ENCODE data around the gene ZC3H10.

The ZC3H10 gene

DNA sequence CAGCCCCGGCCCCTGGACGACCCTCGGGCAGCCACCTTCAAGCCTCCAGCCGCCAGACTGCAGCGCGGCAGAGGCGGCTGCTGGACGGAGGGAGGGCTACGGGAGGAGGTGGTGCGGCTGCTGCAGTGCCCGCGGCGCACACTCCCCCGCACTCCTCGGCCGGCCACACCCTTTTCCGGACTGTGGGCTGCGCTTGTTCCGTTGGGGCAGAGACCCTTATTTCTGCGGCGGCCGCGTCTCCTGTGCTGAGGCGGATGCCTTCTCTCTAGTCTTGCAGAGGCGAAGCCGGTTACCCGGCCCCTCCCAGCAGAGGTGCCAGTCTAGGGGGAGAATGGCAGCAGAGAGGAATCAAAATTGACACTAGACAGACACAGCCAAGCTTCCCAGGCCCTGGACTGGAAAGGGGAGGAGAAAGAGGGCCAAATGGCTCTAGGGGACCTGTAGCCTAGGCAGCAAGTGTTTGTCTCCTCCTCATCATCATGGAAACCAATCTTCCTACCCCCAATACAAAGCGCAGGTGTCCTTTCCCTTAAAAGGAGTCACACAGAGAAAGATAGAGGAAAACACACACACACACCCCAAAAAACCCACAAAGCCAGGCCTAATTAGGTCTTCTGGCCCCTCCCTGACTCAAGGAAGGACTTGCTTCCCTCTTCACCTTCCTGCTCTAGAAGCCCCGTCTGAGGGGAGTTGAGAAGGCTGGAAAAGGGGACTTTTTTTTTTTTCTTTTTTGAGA lies 11.3 kb downstream of the ZC3H10 start:
- Histone ChIP-seq H3K27me3 (ENCODE audit: control insufficient read depth, low read length) (no peaks in the 10 kb centered on the region), H3K4me1 (ENCODE audit: control insufficient read depth, low read length) (peaks cover 46% of the 10 kb centered on the region), H3K9me2 (replicated peaks; ENCODE audit: control insufficient read depth, low read length) (no peaks in the 10 kb centered on the region), H3K36me3 (ENCODE audit: control insufficient read depth, low read length) (peaks cover 42% of the 10 kb centered on the region), H3K79me2 (ENCODE audit: control insufficient read depth, low read length) (peaks cover 35% of the 10 kb centered on the region), H3K9me3 (ENCODE audit: control insufficient read depth, insufficient read depth, low read length) (peaks cover 5% of the 10 kb centered on the region; the same call in 1 of the 2 replicates), H4K20me1 (ENCODE audit: control insufficient read depth, insufficient read depth, low read depth, low read length) (no peaks in the 10 kb centered on the region), H3K27ac (ENCODE audit: low read depth, low read length) (peak overlapping the region; percentile 53), H3K4me2 (ENCODE audit: low read length) (peak overlapping the region; percentile 85), H3K4me3 (ENCODE audit: low read length) (peak overlapping the region; percentile 90), H3F3A (ENCODE audit: control insufficient read depth, insufficient read depth) (peaks cover 23% of the 10 kb centered on the region)
- TF ChIP-seq EZH2phosphoT487 (IDR thresholded peaks at IDR 0.05; ENCODE audit: borderline replicate concordance, low read length), result no peak
- TF ChIP-seq CTCF (IDR thresholded peaks at IDR 0.05; ENCODE audit: low read depth, low read length, poor library complexity, severe bottlenecking), result no peak

DNA sequence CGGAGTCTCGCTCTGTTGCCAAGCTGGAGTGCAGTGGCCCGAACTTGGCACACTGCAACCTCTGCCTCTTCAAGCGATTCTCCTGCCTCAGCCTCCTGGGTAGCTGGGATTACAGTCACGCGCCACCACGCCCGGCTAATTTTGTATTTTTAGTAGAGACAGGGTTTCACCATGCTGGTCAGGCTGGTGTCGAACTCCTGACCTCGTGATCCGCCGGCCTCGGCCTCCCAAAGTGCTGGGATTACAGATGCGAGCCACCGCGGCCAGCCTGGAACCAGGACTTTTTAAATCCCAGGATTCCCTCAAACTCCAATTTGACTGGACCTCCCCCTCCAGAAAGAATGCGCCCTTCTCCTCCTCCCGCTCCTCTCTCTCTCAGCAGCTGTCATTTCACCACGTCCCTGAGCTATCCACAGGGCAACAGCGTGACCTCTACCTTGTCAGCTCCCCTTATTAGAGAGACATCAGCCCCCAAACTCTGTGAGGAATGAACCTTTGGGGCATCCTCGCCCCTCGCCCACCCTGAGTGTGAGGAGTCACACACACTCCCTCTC lies 12.0 kb downstream of the ZC3H10 start:
- Histone ChIP-seq H3K4me1 (ENCODE audit: control insufficient read depth, low read length) (peaks cover 39% of the 10 kb centered on the region), H3K4me2 (ENCODE audit: low read length) (peak overlapping the region; percentile 85), H3K79me2 (ENCODE audit: control insufficient read depth, low read length) (peaks cover 32% of the 10 kb centered on the region), H3F3A (ENCODE audit: control insufficient read depth, insufficient read depth) (peaks cover 19% of the 10 kb centered on the region), H3K9me3 (ENCODE audit: control insufficient read depth, insufficient read depth, low read length) (peaks cover 5% of the 10 kb centered on the region; the same call in 1 of the 2 replicates), H3K27ac (ENCODE audit: low read depth, low read length) (peak overlapping the region; percentile 53; the same call in 1 of the 2 replicates), H4K20me1 (ENCODE audit: control insufficient read depth, insufficient read depth, low read depth, low read length) (no peaks in the 10 kb centered on the region), H3K4me3 (ENCODE audit: low read length) (peak overlapping the region; percentile 90), H3K27me3 (ENCODE audit: control insufficient read depth, low read length) (no peaks in the 10 kb centered on the region), H3K36me3 (ENCODE audit: control insufficient read depth, low read length) (peaks cover 48% of the 10 kb centered on the region), H3K9me2 (replicated peaks; ENCODE audit: control insufficient read depth, low read length) (no peaks in the 10 kb centered on the region)
- no peak for TF ChIP-seq CTCF (IDR thresholded peaks at IDR 0.05; ENCODE audit: low read depth, low read length, poor library complexity, severe bottlenecking)
- TF ChIP-seq EZH2phosphoT487 (IDR thresholded peaks at IDR 0.05; ENCODE audit: borderline replicate concordance, low read length), result no peak

- Histone ChIP-seq H3F3A (ENCODE audit: control insufficient read depth, insufficient read depth) (peaks cover 15% of the 10 kb centered on the region), H3K9me2 (replicated peaks; ENCODE audit: control insufficient read depth, low read length) (no peaks in the 10 kb centered on the region), H3K79me2 (ENCODE audit: control insufficient read depth, low read length) (peaks cover 27% of the 10 kb centered on the region), H3K9me3 (ENCODE audit: control insufficient read depth, insufficient read depth, low read length) (peaks cover 5% of the 10 kb centered on the region; the same call in 1 of the 2 replicates), H4K20me1 (ENCODE audit: control insufficient read depth, insufficient read depth, low read depth, low read length) (no peaks in the 10 kb centered on the region), H3K4me3 (ENCODE audit: low read length) (no peak overlapping the region), H3K27me3 (ENCODE audit: control insufficient read depth, low read length) (no peaks in the 10 kb centered on the region), H3K4me2 (ENCODE audit: low read length) (no peak overlapping the region), H3K4me1 (ENCODE audit: control insufficient read depth, low read length) (peaks cover 31% of the 10 kb centered on the region), H3K36me3 (ENCODE audit: control insufficient read depth, low read length) (peaks cover 56% of the 10 kb centered on the region), H3K27ac (ENCODE audit: low read depth, low read length) (no peak overlapping the region)
- TF ChIP-seq EZH2phosphoT487 (IDR thresholded peaks at IDR 0.05; ENCODE audit: borderline replicate concordance, low read length) (no peak), CTCF (IDR thresholded peaks at IDR 0.05; ENCODE audit: low read depth, low read length, poor library complexity, severe bottlenecking) (no peak)
Measured at GRCh38 chr12:56130876-56131275, 12.8 kb downstream of the ZC3H10 start.
